K562 (cell line): Measurements from ENCODE around the gene GPATCH4. TPM values are rescaled to one million over a fixed set of nuclear protein-coding genes. Genes with fewer than 3 reads are reported as not detected.

ENCODE experiments used
- ATAC-seq: fragments of 200-7000 bp; cut with Tn5 transposase; 3 replicates; pipeline ENCODE4 v1.9.1; 2020; ENCODE audit warnings: moderate library complexity
- BruUV-seq: library from RNA; stranded (reverse); fragments of 400-500 nt; replicated peaks from 2 replicates; lab custom pipeline; 2021; lab: Mats Ljungman, UMichigan
- CTCF ChIA-PET: fragments of 300-600 bp; formaldehyde crosslinking; extraction: SDS; loops from one replicate; lab custom pipeline; 2021; ENCODE audit warnings: low intra/inter-chr PET ratio; lab: Yijun Ruan, JAX
- POLR2A ChIA-PET: fragments of 300-600, 350-650 bp; sonication (Branson Sonifier 250); formaldehyde crosslinking; extraction: SDS; loops from one replicate; lab custom pipeline; 2021; ENCODE audit warnings: antibody characterized with exemption, inconsistent platforms; lab: Yijun Ruan, JAX
- DNase-seq, 4 experiments: peaks; one replicate each; pipeline versions ENCODE4 v3.0.0 to v3.0.0-alpha.2; 2011 to 2018; ENCODE audit warnings: low spot score in 3 of 4, mixed read lengths in 3 of 4; ENCODE audit errors: extremely low read depth in 1 of 4
- FAIRE-seq: peaks from 2 replicates; lab custom pipeline; 2011; peaks lifted over from hg19 to GRCh38; lab: Jason Lieb, UNC
- H2AFZ ChIP-seq: 2 replicates; pipeline ENCODE4 v1.6.0; 2011; ENCODE audit warnings: low read depth, low read length, control low read depth, inconsistent platforms
- H3K27ac ChIP-seq: fragments of 200-600 bp; 3 replicates; pipeline ENCODE4 v1.8.0; 2011; ENCODE audit warnings: low read depth, mild to moderate bottlenecking, control low read depth, inconsistent platforms, low read length, moderate library complexity, mixed read lengths; ENCODE audit errors: extremely low read depth
- H3K27me3 ChIP-seq, 2 experiments: fragments of 300-600 bp in 1 of 2; 2 replicates in 1 of 2; 3 replicates in 1 of 2; pipeline versions ENCODE4 v1.6.0 to v1.8.0; 2011; ENCODE audit warnings: inconsistent platforms in 2 of 2, low read length in 2 of 2, mild to moderate bottlenecking in 1 of 2, mixed read lengths in 1 of 2, moderate library complexity in 1 of 2; ENCODE audit not compliant: control insufficient read depth in 2 of 2, insufficient read depth in 2 of 2
- H3K36me3 ChIP-seq: fragments of 300-600 bp; 3 replicates; pipeline ENCODE4 v1.8.0; 2011; ENCODE audit warnings: mild to moderate bottlenecking, low read length, inconsistent platforms; ENCODE audit not compliant: control insufficient read depth, insufficient read depth
- H3K4me1 ChIP-seq, 2 experiments: fragments of 200-600 bp in 1 of 2; replicated peaks in 1 of 2; 2 replicates in 1 of 2; 3 replicates in 1 of 2; pipeline versions ENCODE4 v1.5.1 to v1.8.0; 2011; ENCODE audit warnings: inconsistent platforms in 2 of 2, low read length in 2 of 2, mild to moderate bottlenecking in 1 of 2, mixed read lengths in 1 of 2, moderate library complexity in 1 of 2; ENCODE audit not compliant: control insufficient read depth in 2 of 2, insufficient read depth in 2 of 2
- H3K4me2 ChIP-seq: 2 replicates; pipeline ENCODE4 v1.6.1; 2011; ENCODE audit warnings: low read length, control low read depth, inconsistent platforms, mixed read lengths; ENCODE audit not compliant: insufficient read depth
- H3K4me3 ChIP-seq: fragments of 200-600 bp; sonication (generic), shearing (Covaris generic); 2 replicates; pipeline ENCODE4 v1.5.1; 2016; ENCODE audit warnings: control low read depth, inconsistent platforms
- H3K79me2 ChIP-seq: fragments of 200-600 bp; 3 replicates; pipeline ENCODE4 v1.8.0; 2011; ENCODE audit warnings: low read length, inconsistent platforms; ENCODE audit not compliant: control insufficient read depth, insufficient read depth
- H3K9ac ChIP-seq, 2 experiments: 2 replicates each; pipeline versions ENCODE4 v1.6.0 to v1.6.1; 2011; ENCODE audit warnings: low read depth in 2 of 2, low read length in 2 of 2, control low read depth in 1 of 2, inconsistent platforms in 1 of 2, mild to moderate bottlenecking in 1 of 2, mixed read lengths in 1 of 2; ENCODE audit not compliant: insufficient read depth in 1 of 2
- H3K9me1 ChIP-seq: one replicate; pipeline ENCODE4 v1.6.0; 2011; ENCODE audit warnings: inconsistent platforms, mild to moderate bottlenecking, low read length, moderate library complexity; ENCODE audit not compliant: control insufficient read depth, insufficient read depth
- H3K9me3 ChIP-seq: replicated peaks from 2 replicates; pipeline ENCODE4 v1.5.1; 2011; ENCODE audit warnings: low read depth, low read length, inconsistent platforms; ENCODE audit not compliant: control insufficient read depth, insufficient read depth
- H4K20me1 ChIP-seq: replicated peaks from 2 replicates; pipeline ENCODE4 v1.6.1; 2011; ENCODE audit warnings: low read length, inconsistent platforms, mixed read lengths; ENCODE audit not compliant: control insufficient read depth, insufficient read depth
- CBFB ChIP-seq: sonication (generic); formaldehyde crosslinking; IDR thresholded peaks from 2 replicates; pipeline ENCODE4 v1.4.0; 2020; ENCODE audit warnings: mild to moderate bottlenecking, missing genetic modification reagents
- ESRRB ChIP-seq: fragments of 250-450 bp; sonication (Bioruptor Pico); IDR thresholded peaks from 2 replicates; pipeline ENCODE4 v1.5.0; 2020; ENCODE audit warnings: mild to moderate bottlenecking, moderate library complexity, borderline replicate concordance
- HDGF ChIP-seq: fragments of 450-650 bp; IDR thresholded peaks from 2 replicates; pipeline ENCODE4 v1.6.1; 2016
- IRF9 ChIP-seq: fragments of 450-650 bp; IDR thresholded peaks from 2 replicates; pipeline ENCODE4 v1.6.1; 2016; ENCODE audit warnings: missing biosample characterization, missing genetic modification characterization
- MEIS2 ChIP-seq: fragments of 450-650 bp; IDR thresholded peaks from 2 replicates; pipeline ENCODE4 v1.6.1; 2014; ENCODE audit warnings: mild to moderate bottlenecking; ENCODE audit not compliant: partially characterized antibody
- NBN ChIP-seq: fragments of 450-650 bp; IDR thresholded peaks from 2 replicates; pipeline ENCODE4 v1.6.1; 2016; ENCODE audit warnings: low read depth, mild to moderate bottlenecking
- PHB2 ChIP-seq: fragments of 450-650 bp; IDR thresholded peaks from 2 replicates; pipeline ENCODE4 v1.6.1; 2017; ENCODE audit warnings: low read depth
- PTRF ChIP-seq: fragments of 450-650 bp; IDR thresholded peaks from 2 replicates; pipeline ENCODE4 v1.6.1; 2016; ENCODE audit warnings: mild to moderate bottlenecking, missing genetic modification characterization, missing compliant biosample characterization
- RB1 ChIP-seq: fragments of 450-650 bp; IDR thresholded peaks from 2 replicates; pipeline ENCODE4 v1.6.1; 2017; ENCODE audit warnings: low read depth, mild to moderate bottlenecking
- RNF2 ChIP-seq: sonication (generic); IDR thresholded peaks from 2 replicates; pipeline ENCODE4 v1.6.1; 2016
- SMARCB1 ChIP-seq: IDR thresholded peaks from 2 replicates; pipeline ENCODE4 v1.6.1; 2011; ENCODE audit warnings: improper control_type of control experiment, low read depth; ENCODE audit not compliant: insufficient read length
- TAF15 ChIP-seq: fragments of 200-400 bp; formaldehyde crosslinking; IDR thresholded peaks from 2 replicates; pipeline ENCODE4 v1.6.1; 2017; ENCODE audit warnings: mild to moderate bottlenecking, low read depth, low read length, moderate library complexity
- VEZF1 ChIP-seq: fragments of 200-800 bp; sonication (Bioruptor generic); IDR thresholded peaks from 2 replicates; pipeline ENCODE4 v1.6.1; 2017; ENCODE audit warnings: missing genetic modification characterization, missing compliant biosample characterization
- YBX1 ChIP-seq: fragments of 450-650 bp; IDR thresholded peaks from 2 replicates; pipeline ENCODE4 v1.7.1; 2016; ENCODE audit warnings: mild to moderate bottlenecking
- ZBTB8A ChIP-seq: fragments of 450-650 bp; IDR thresholded peaks from 2 replicates; pipeline ENCODE4 v1.6.1; 2018; ENCODE audit warnings: mild to moderate bottlenecking, moderate library complexity; ENCODE audit not compliant: partially characterized antibody
- ZNF561 ChIP-seq: fragments of 450-650 bp; formaldehyde crosslinking; conservative IDR thresholded peaks from 2 replicates; pipeline ENCODE4 v1.4.0; 2020; ENCODE audit warnings: mild to moderate bottlenecking, moderate library complexity
- WGBS: fragments of 100-300 bp; shearing (Covaris generic); methylation state at CpG from one replicate; pipeline ENCODE4 v1.1.6; 2016; ENCODE audit warnings: low coverage, mixed read lengths; ENCODE audit not compliant: insufficient coverage; ENCODE audit errors: missing lambda C conversion rate; 5-methylcytosine and 5-hydroxymethylcytosine counted together
- in situ Hi-C: fragments of 300-500 bp; cut with MboI; formaldehyde crosslinking; loops from 4 replicates; pipeline ENCODE4 v1.15.0; 2018; ENCODE audit warnings: inconsistent platforms, mixed read lengths
- intact Hi-C: fragments of 100-400 bp; cut with micrococcal nuclease; formaldehyde crosslinking; loops from 2 replicates; pipeline ENCODE4 v1.14.2; 2022
- polyA plus RNA-seq, 8 experiments: library from polyadenylated mRNA; depleted of rRNA in 4 of 8; stranded (reverse) in 5 of 8; unstranded in 3 of 8; fragments of >200 nt; fragmentation: Nextera tagmentation in 2 of 8; fragmentation: Illumina TruSeq in 1 of 8; extraction: Ambion mirVana in 2 of 8; extraction: Trizol in 1 of 8; gene quantifications; 2 replicates each; pipeline versions ENCODE4 v1.2.1 to v1.2.3, GENCODE V29; 2011 to 2014; ENCODE audit warnings: inconsistent platforms in 1 of 8, missing spikeins in 1 of 8
- total RNA-seq, 7 experiments: library from RNA; depleted of rRNA in 6 of 7; stranded (reverse); fragments of >200 nt in 6 of 7; fragmentation: Illumina TruSeq in 2 of 7; extraction: Trizol in 2 of 7; gene quantifications; 2 replicates each; pipeline versions ENCODE4 v1.2.1 to v1.2.3, GENCODE V29; 2011 to 2021; ENCODE audit warnings: low replicate concordance in 1 of 7
- TF ChIP-seq, protein P1 (sequence below): sonication (generic); formaldehyde crosslinking; IDR thresholded peaks from 2 replicates; pipeline ENCODE4 v1.8.1; 2023; ENCODE audit warnings: mild to moderate bottlenecking, missing genetic modification reagents

Gene GPATCH4
- total and polyA plus RNA-seq, 9 of the 15 experiments (the other 6 are each of a cell fraction or from before 2014, with no cell fraction given) = 43.7 to 105 (median 76.5) TPM

GRCh38 chr1:156627313-156627880 lies 26.1 kb upstream of the GPATCH4 start:
- Histone ChIP-seq H3K4me1 (peaks cover 3 to 25% of the 10 kb centered on the region in 2 experiments; a peak in 4 of 5 replicates), H3K9ac (no peak overlapping the region), H4K20me1 (peaks cover 4% of the 10 kb centered on the region; the same call in 1 of the 2 replicates), H3K36me3 (no peaks in the 10 kb centered on the region), H3K27me3 (peaks cover 9 to 10% of the 10 kb centered on the region in 2 experiments; a peak in 3 of 5 replicates), H3K4me3 (no peak overlapping the region), H3K79me2 (no peaks in the 10 kb centered on the region), H3K27ac (no peak overlapping the region), H3K4me2 (no peak overlapping the region), H2AFZ (no peak overlapping the region), H3K9me3 (no peaks in the 10 kb centered on the region), H3K9me1 (no peaks in the 10 kb centered on the region)
- no TSS peak for BruUV-seq
- in situ Hi-C loops (no loop called here), intact Hi-C loops (loop anchor here (1.0 to 5.0 kb wide), 3 partner anchors 30 to 100 kb away; partner anchors contain the start of genes ISG20L2 and METTL25B)
- DNase-seq = peak; percentile 46 to 82 (median 54)
- 75% methylated on average over 2 of the region's 2 CpGs for WGBS
- ATAC-seq = peak; percentile 30
- CTCF ChIA-PET = interaction anchor here (0.7 to 4.0 kb wide), 9 partner anchors 27 to 466 kb away, joined by 3 to 58 read pairs (median 4); partner anchors contain the start of genes CRABP2 and NES
- POLR2A ChIA-PET = interaction anchor here (0.6 to 1.4 kb wide), 9 partner anchors 9 to 220 kb away, joined by 3 to 4 read pairs (median 3); partner anchors contain the start of genes ISG20L2, METTL25B and MRPL24
- peak; percentile 85 for FAIRE-seq
- TF ChIP-seq SMARCB1 (no peak), ZNF561 (CRISPR knock-in tag) (no peak), ESRRB (no peak), NBN (no peak), YBX1 (no peak), RNF2 (no peak), RB1 (peak; percentile 22; the same call in 1 of the 2 replicates), HDGF (no peak), IRF9 (tag) (no peak), PTRF (tag) (no peak), CBFB (CRISPR knock-in tag) (no peak), ZBTB8A (no peak), TAF15 (no peak), VEZF1 (CRISPR knock-in tag) (no peak), PHB2 (no peak), MEIS2 (peak; percentile 48)
- TF ChIP-seq, protein P1, sequence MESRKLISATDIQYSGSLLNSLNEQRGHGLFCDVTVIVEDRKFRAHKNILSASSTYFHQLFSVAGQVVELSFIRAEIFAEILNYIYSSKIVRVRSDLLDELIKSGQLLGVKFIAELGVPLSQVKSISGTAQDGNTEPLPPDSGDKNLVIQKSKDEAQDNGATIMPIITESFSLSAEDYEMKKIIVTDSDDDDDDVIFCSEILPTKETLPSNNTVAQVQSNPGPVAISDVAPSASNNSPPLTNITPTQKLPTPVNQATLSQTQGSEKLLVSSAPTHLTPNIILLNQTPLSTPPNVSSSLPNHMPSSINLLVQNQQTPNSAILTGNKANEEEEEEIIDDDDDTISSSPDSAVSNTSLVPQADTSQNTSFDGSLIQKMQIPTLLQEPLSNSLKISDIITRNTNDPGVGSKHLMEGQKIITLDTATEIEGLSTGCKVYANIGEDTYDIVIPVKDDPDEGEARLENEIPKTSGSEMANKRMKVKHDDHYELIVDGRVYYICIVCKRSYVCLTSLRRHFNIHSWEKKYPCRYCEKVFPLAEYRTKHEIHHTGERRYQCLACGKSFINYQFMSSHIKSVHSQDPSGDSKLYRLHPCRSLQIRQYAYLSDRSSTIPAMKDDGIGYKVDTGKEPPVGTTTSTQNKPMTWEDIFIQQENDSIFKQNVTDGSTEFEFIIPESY = peak; percentile 40; the same call in 1 of the 2 replicates
